K562 (cell line): Measurements from ENCODE around the gene SLC22A23. TPM values are rescaled to one million over a fixed set of nuclear protein-coding genes. Genes with fewer than 3 reads are reported as not detected.
A peak's percentile ranks its signal among the peaks of the same experiment; 100 is the strongest.

Source experiments
- ATF2 ChIP-seq: sonication (generic); formaldehyde crosslinking; IDR thresholded peaks from 2 replicates; pipeline ENCODE4 v1.8.1; 2022; ENCODE audit warnings: missing genetic modification reagents
- BDP1 ChIP-seq: IDR thresholded peaks from 3 replicates; pipeline ENCODE4 v1.6.1; 2011; ENCODE audit not compliant: insufficient read length, insufficient read depth
- BMI1 ChIP-seq: fragments of 150-350 bp; IDR thresholded peaks from 2 replicates; pipeline ENCODE4 v1.6.1; 2014; ENCODE audit warnings: low read length
- CEBPG ChIP-seq, 3 experiments: fragments of 200-800 bp in 1 of 3; sonication (Bioruptor generic) in 1 of 3; sonication (generic) in 1 of 3; formaldehyde crosslinking in 1 of 3; IDR thresholded peaks in 2 of 3; conservative IDR thresholded peaks in 1 of 3; 2 replicates each; pipeline versions ENCODE4 v1.6.1 to v1.8.0; 2016 to 2022; ENCODE audit warnings: missing compliant biosample characterization in 2 of 3, missing genetic modification characterization in 2 of 3, mild to moderate bottlenecking in 1 of 3, missing genetic modification reagents in 1 of 3
- CSDE1 ChIP-seq, 2 experiments: fragments of 450-650 bp; IDR thresholded peaks; 2 replicates each; pipeline ENCODE4 v1.6.1; 2016; ENCODE audit warnings: mild to moderate bottlenecking in 1 of 2
- ETV1 ChIP-seq: fragments of 450-650 bp; conservative IDR thresholded peaks from 2 replicates; pipeline ENCODE4 v1.6.1; 2016; ENCODE audit warnings: missing genetic modification characterization, control low read depth, low read depth, missing compliant biosample characterization
- HMGN3 ChIP-seq: IDR thresholded peaks from 2 replicates; pipeline ENCODE4 v1.6.1; 2011; ENCODE audit warnings: borderline replicate concordance, low read depth, mild to moderate bottlenecking, mixed read lengths, low read length; ENCODE audit not compliant: insufficient read length; ENCODE audit errors: extremely low read depth
- MECOM ChIP-seq: fragments of 250-450 bp; sonication (Bioruptor Pico); IDR thresholded peaks from 2 replicates; pipeline ENCODE4 v1.8.0; 2022; ENCODE audit warnings: inconsistent platforms
- NKRF ChIP-seq: fragments of 450-650 bp; IDR thresholded peaks from 2 replicates; pipeline ENCODE4 v1.6.1; 2016; ENCODE audit warnings: borderline replicate concordance
- PHTF2 ChIP-seq: fragments of 250-450 bp; sonication (Bioruptor Pico); IDR thresholded peaks from 2 replicates; pipeline ENCODE4 v1.5.0; 2021; ENCODE audit warnings: mild to moderate bottlenecking
- POLR2B ChIP-seq: fragments of 450-650 bp; IDR thresholded peaks from 2 replicates; pipeline ENCODE4 v1.6.1; 2018; ENCODE audit warnings: low read depth; ENCODE audit not compliant: partially characterized antibody
- POU5F1 ChIP-seq: fragments of 150-350 bp; IDR thresholded peaks from 2 replicates; pipeline ENCODE4 v1.6.1; 2014; ENCODE audit warnings: borderline replicate concordance, low read length, low read depth, mild to moderate bottlenecking; ENCODE audit not compliant: partially characterized antibody
- SLC30A9 ChIP-seq: fragments of 250-450 bp; sonication (Bioruptor Pico); IDR thresholded peaks from 2 replicates; pipeline ENCODE4 v1.8.0; 2022; ENCODE audit warnings: mild to moderate bottlenecking, moderate library complexity
- SREBF1 ChIP-seq: fragments of 150-350 bp; IDR thresholded peaks from 2 replicates; pipeline ENCODE4 v1.6.1; 2014; ENCODE audit warnings: antibody characterized with exemption, low read depth, low read length, borderline replicate concordance
- TBL1XR1 ChIP-seq, 2 experiments: IDR thresholded peaks; 2 replicates each; pipeline ENCODE4 v1.6.1; 2012; ENCODE audit warnings: improper control_type of control experiment in 2 of 2, low read length in 2 of 2, mild to moderate bottlenecking in 1 of 2
- TRIM24 ChIP-seq, 2 experiments: fragments of 450-650 bp; IDR thresholded peaks; 2 replicates each; pipeline ENCODE4 v1.6.1; 2016
- ZBTB17 ChIP-seq: fragments of 450-650 bp; formaldehyde crosslinking; IDR thresholded peaks from 2 replicates; pipeline ENCODE4 v1.4.0; 2020; ENCODE audit warnings: mild to moderate bottlenecking
- ZBTB7A ChIP-seq: IDR thresholded peaks from 2 replicates; pipeline ENCODE4 v1.6.1; 2011; ENCODE audit warnings: low read depth, mild to moderate bottlenecking, low read length, moderate library complexity, borderline replicate concordance; ENCODE audit not compliant: control insufficient read depth
- ZNF717 ChIP-seq: fragments of 250-450 bp; sonication (Bioruptor Pico); IDR thresholded peaks from 2 replicates; pipeline ENCODE4 v1.5.0; 2021
- polyA plus RNA-seq, 8 experiments: library from polyadenylated mRNA; depleted of rRNA in 4 of 8; stranded (reverse) in 5 of 8; unstranded in 3 of 8; fragments of >200 nt; fragmentation: Nextera tagmentation in 2 of 8; fragmentation: Illumina TruSeq in 1 of 8; extraction: Ambion mirVana in 2 of 8; extraction: Trizol in 1 of 8; gene quantifications; 2 replicates each; pipeline versions ENCODE4 v1.2.1 to v1.2.3, GENCODE V29; 2011 to 2014; ENCODE audit warnings: inconsistent platforms in 1 of 8, missing spikeins in 1 of 8
- total RNA-seq, 7 experiments: library from RNA; depleted of rRNA in 6 of 7; stranded (reverse); fragments of >200 nt in 6 of 7; fragmentation: Illumina TruSeq in 2 of 7; extraction: Trizol in 2 of 7; gene quantifications; 2 replicates each; pipeline versions ENCODE4 v1.2.1 to v1.2.3, GENCODE V29; 2011 to 2021; ENCODE audit warnings: low replicate concordance in 1 of 7
- TF ChIP-seq, protein P1 (sequence below): IDR thresholded peaks from 3 replicates; pipeline ENCODE4 v1.6.1; 2011; ENCODE audit warnings: borderline replicate concordance, mild to moderate bottlenecking, moderate library complexity; ENCODE audit not compliant: insufficient read length; ENCODE audit errors: extremely low read depth
- TF ChIP-seq, protein P2 (sequence below): fragments of 450-650 bp; IDR thresholded peaks from 2 replicates; pipeline ENCODE4 v1.6.1; 2017; ENCODE audit warnings: mild to moderate bottlenecking, moderate library complexity

SLC22A23 gene
- total and polyA plus RNA-seq, 9 of the 15 experiments (the other 6 are each of a cell fraction or from before 2014, with no cell fraction given) = 0.30 to 8.7 (median 2.5) TPM

GRCh38 chr6:3324262-3324942 lies 132.4 kb downstream of the SLC22A23 start (continued):
- TF ChIP-seq CEBPG (CRISPR knock-in tag; IDR thresholded peaks at IDR 0.05) (no peak), CEBPG (tag; conservative IDR thresholded peaks at IDR 0.05 in 1 of 2, IDR thresholded peaks at IDR 0.05 in 1 of 2) (no peak; a peak in 1 of 4 replicates), ETV1 (tag) (no peak), ZNF717 (CRISPR knock-in tag) (no peak), SREBF1 (no peak), POU5F1 (no peak), ZBTB7A (peak; percentile 90), CSDE1 (IDR thresholded peaks at IDR 0.05) (no peak), MECOM (no peak), NKRF (no peak), ATF2 (no peak), SLC30A9 (CRISPR knock-in tag) (no peak), PHTF2 (CRISPR knock-in tag) (no peak), ZBTB17 (CRISPR knock-in tag) (no peak; the same call in 1 of the 2 replicates), TRIM24 (IDR thresholded peaks at IDR 0.05) (peak in 1 of 2 experiments; percentile 56; a peak in 1 of 4 replicates), BMI1 (no peak), HMGN3 (no peak), POLR2B (no peak), TBL1XR1 (IDR thresholded peaks at IDR 0.05; ENCODE audit: low read length in 2 of 2) (no peak), BDP1 (no peak)
- TF ChIP-seq, protein P1, sequence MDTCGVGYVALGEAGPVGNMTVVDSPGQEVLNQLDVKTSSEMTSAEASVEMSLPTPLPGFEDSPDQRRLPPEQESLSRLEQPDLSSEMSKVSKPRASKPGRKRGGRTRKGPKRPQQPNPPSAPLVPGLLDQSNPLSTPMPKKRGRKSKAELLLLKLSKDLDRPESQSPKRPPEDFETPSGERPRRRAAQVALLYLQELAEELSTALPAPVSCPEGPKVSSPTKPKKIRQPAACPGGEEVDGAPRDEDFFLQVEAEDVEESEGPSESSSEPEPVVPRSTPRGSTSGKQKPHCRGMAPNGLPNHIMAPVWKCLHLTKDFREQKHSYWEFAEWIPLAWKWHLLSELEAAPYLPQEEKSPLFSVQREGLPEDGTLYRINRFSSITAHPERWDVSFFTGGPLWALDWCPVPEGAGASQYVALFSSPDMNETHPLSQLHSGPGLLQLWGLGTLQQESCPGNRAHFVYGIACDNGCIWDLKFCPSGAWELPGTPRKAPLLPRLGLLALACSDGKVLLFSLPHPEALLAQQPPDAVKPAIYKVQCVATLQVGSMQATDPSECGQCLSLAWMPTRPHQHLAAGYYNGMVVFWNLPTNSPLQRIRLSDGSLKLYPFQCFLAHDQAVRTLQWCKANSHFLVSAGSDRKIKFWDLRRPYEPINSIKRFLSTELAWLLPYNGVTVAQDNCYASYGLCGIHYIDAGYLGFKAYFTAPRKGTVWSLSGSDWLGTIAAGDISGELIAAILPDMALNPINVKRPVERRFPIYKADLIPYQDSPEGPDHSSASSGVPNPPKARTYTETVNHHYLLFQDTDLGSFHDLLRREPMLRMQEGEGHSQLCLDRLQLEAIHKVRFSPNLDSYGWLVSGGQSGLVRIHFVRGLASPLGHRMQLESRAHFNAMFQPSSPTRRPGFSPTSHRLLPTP = no peak
- TF ChIP-seq, protein P2, sequence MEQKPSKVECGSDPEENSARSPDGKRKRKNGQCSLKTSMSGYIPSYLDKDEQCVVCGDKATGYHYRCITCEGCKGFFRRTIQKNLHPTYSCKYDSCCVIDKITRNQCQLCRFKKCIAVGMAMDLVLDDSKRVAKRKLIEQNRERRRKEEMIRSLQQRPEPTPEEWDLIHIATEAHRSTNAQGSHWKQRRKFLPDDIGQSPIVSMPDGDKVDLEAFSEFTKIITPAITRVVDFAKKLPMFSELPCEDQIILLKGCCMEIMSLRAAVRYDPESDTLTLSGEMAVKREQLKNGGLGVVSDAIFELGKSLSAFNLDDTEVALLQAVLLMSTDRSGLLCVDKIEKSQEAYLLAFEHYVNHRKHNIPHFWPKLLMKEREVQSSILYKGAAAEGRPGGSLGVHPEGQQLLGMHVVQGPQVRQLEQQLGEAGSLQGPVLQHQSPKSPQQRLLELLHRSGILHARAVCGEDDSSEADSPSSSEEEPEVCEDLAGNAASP = no peak
